NOMO-1 treated with dmso at 0.1 percent for 144 hours (cell line): ENCODE results near the gene GLIS1.

ENCODE experiments used
- DNase-seq: peaks from one replicate; lab custom pipeline; 2025; ENCODE audit not compliant: unreplicated experiment; lab: John Stamatoyannopoulos, UW

GLIS1 gene

DNA sequence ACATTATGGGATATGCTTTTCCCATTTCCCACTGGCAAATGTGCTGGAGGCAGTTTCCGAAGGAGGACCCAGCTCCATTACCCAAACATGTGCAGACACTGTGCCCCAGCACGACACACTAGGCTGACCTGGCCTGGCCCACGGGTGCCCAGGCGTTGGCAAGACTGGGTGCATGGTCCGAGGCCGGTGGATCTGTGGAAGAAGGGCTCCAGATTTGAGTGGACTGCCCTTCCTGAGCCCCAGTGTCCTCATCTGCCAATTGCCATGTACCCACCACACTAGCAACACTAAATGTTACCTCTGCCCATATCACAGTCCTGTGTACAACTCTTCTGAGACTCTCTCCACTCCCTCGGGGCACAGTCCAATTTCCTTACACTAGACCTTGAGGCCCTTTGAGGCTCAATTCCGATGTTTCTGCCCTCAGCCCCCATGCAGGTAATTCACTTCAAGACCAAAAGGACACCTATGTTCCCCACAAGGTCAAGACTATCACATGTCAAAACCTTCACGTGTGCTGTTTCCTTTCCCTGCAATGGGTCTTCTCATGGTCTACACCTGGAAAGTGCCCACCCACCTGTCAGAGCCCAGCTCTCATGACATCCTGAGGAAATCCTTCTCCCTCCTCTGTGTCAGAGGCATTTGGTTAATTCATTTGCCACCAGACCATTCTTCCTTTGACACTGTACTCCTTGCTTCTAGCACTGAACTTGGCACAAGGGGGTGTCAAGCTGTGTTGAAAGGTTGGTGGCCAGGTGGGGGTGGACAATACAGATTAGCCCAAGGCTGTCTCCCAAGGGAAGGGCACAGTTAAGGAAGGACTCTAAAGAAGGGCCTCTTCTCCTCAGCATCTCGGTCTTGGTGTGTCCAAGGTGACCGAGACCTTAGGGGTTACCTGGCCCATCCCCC is 154.8 kb downstream of the GLIS1 start:
- DNase-seq, result no peak

DNA sequence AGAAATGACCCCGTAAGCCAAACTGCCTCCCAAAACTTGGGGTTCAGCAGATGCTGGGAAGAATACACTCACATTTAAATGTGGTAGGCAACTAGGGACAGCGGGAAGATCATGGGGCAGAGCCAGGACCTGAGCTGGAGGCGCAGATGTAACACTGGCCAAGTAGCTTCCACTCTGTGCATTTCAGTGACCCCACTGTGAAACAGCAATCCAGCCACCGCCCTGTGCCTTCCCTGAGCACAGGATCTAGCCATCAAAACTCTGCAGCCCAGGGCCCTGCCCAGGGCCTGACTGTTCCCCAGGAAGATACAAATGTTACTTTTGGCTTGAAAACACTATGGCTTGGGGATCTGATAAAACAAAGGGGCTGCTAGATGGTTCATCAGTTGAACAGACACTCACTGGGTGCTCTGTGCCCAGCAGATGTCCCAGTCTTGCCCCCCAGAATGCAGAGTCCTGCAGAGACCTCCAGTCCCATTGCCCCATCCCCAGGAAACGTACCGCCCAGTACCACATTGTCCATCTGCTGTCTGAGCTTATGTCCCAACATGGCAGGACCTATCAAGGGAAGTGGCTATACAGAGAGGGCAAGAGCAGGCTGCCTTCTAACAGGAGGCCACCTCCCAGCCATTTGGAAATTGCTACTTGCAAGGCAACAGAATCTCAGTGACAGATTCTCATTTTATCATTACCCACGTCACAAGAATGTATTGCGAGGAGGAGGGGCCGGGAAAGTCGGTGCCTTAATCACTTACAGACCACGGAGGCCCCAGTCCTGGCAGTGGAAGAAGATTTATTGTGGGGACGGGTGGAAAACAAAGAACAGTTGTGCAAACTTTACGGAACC is 155.7 kb downstream of the GLIS1 start:
- no peak for DNase-seq

DNA sequence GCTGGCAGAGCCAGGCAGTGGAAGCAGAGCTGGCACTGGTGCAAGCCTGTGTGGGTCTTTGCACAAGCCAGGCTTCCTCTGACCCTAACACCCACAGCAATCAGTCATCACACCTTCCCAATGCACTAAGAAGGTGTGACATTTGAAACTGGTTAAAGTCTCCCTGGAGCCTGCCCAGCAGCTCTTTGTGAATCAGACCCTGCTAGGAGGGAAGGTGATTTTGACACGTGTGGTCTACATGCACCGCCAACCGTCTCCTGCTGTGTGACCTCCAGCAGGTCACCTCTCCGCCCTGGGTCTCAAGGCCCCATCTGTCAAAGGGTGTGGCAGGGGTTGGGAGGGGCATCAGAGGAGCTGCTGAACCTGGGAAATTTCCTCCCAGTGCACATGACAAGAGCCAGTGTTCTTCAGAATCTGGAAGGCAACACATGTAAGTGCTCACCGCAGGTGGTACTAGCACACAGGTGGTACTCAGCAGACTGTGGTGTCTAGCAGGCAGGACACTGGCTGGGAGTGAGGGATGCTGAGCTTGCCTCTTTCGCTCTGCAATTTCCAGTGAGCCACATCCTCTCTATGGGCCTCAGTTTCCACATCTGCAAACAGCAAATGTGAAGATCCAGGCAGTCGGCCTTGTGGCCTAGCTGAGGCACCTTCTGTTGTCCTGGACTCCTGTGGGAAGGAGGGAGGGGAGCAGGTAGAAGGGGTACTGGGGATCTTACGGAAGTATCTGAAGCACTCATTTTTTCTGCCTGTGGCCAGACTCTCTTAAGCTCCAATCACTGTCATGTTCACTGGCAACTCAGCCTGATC is 156.5 kb downstream of the GLIS1 start:
- DNase-seq, result no peak

DNA sequence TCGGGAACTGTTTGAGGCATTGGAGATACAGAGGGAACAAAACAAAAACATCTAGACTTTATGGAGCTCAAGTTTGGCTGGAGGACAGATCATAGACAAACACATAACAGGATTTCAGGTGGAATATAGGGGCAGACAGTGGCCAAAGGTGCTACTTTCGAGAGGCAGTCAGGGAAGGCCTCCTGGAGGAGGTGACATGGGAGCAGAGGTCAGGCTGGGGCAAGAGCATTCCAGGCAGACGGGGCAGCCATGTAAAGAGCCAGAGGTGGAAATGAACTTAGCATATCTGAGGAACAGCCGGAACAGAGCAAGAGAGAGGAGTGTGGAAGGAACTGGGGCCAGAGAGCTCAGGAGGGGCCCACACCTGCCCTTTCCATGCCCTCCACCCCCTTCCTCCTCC is 157.5 kb downstream of the GLIS1 start:
- DNase-seq, result no peak

DNA sequence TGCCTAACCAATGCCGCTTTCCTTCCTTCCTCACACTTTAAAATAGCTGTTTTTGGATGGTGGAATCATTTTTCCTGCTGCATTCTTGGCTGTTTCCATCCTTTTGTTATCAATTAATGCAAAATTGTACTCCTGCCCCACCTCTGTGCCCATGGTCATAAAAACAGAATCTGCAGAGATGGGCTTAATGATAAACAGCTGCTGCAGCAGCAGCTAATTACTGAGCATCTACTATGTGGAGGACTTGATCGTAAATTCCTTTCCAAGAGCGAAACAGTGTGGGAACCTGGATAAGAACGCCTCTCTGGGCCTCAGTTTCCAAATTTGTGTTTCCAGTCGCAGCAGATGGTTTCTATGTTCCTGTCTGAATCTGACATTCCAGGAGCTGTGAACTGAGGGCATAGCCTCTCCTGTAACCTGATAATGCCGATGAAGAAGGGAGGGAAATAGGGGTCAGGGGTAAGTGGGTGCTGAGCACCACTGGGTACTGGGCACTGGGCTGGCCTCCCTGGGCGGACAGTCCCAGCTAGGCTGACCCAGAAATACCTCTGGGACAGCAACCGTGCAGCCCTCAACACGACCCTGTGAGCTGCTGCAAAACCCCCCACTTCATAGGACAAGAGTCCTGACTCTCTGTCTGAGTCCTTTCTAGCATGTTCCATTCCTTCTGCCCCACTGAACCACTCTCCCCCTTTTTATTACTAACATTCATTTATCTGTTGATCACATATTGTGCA is 158.1 kb downstream of the GLIS1 start:
- no peak for DNase-seq

DNA sequence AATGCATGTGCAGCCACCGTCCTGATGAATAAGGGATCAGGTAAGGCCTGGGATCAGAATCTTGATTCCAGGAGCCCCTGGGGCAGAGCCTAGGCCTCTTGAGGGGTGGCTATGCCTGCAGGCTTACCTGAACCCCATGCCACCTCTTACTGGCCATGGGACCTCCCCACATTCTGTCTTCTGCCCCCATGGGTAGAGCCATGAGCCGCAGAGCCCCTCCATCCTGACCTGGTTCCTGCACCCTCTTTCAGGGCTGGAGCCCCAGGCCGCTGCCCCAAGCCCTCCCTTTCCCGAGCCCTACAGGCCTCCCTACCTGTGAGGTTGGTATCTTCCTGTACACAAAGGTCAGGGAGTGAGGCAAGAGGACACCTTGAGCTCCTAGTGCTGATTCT is 159.0 kb downstream of the GLIS1 start:
- DNase-seq, result no peak

DNA sequence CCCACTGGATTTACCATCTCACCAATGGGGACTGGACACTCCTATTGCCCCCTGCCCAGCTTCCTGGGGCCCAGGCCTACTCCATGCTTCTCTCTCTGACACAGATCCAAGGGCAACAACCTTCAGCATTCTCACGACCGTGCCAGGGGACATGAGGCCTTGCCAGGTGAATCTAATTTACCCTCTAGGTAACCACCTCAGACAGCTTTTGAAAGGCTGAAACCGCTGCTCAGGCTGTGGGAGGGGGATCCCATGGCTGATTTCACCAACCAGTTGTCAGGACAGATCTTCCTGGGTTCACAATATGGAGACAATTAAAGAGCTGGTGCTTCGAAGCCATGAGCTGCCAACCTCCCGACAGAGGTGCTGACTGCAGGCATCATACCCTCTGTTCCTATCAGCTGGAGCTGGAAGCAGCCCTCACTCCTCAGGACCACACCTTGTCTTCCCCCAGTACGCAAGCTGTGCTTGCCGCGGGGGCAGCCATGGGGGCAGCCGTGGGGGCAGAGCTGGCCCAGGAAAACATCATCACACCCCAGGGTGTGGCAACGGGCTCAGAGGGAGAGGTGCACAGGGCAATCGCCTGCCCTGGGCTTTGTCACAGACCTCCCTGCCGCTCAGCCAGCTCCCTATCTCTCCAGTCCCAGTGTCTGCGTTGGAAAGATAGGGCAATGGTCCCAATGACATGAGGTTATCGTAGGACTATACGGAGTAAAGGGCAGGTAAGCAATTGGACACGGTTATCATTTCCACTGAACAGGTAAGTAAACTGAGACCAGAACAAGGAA is 159.5 kb downstream of the GLIS1 start:
- DNase-seq, result no peak

DNA sequence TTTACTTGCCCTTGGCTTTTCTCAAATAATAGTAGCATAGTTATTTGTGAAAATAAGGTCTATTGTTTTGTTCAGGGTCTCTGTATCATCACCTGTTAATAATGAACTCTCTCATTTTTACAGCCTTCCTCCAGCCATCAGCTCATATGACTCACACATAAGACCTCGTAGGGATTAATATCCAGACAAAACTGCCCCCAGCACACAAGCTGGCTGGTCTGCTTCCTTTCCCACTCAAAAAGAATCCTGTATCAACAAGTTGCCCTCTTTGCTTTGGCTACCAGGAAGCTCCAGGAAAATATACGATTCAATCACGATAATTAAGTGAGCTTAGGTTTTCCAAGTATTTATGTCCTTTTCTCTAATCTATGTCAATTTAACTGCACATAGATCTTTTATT is 160.6 kb downstream of the GLIS1 start:
- no peak for DNase-seq

DNA sequence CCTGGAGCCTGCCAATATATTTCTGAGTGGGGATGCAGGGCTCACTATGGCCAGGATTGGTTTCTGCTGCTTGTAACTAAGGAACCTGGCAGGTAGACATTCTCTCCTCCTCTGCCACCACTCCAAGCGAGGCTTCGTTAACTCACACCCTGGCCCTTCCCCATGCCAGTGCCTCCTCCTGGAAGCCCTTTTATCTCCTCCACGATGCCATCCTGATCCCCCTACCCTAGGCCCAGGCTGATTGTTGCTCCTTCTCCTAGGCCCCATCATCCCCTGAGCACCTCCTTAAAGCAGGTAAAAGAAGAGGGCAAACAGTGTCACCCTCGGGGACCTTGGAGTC is 161.2 kb downstream of the GLIS1 start:
- DNase-seq, result no peak

DNA sequence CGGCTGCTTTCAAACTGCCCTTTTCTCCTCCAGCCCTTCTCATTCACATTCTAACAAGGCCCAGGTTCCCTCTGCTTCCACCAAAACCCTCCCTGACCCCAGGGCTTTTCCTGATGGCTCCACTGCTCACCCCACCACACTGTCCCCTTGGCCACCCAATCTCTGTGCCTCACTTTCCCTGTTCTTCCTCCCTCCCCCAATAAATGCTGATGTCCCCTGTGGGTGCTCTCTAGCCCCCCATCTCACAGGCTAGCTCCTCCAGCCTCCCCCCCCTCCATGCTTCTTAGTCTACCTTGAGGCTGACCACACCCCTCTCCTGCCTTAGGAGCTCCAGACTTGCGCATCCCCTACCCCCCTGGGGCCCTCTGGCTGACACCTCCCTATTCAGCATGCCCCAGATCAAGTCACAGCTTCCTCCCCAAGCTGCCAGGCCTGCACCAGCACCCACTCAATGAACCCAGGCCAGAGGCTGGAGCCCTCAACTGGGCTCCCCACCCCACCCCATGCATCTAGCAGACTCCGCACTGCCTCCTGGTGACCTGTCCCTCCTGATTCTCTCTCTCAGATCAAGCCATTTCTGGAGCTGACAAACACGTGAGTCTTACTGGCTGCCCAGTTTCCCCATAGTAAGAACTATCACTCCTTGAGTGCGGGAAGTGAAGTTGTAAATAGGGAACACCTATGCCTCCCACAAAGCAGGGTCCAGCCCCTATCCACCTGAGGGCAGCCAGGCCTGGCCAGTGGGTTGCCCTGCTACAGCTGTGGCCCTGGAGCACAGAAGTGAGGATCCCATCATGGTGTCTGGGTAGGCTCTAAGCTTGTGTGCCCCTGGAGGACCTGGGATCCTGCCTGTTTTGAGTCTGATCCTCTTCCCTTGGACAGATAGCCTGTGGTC is 161.9 kb downstream of the GLIS1 start:
- no peak for DNase-seq

DNA sequence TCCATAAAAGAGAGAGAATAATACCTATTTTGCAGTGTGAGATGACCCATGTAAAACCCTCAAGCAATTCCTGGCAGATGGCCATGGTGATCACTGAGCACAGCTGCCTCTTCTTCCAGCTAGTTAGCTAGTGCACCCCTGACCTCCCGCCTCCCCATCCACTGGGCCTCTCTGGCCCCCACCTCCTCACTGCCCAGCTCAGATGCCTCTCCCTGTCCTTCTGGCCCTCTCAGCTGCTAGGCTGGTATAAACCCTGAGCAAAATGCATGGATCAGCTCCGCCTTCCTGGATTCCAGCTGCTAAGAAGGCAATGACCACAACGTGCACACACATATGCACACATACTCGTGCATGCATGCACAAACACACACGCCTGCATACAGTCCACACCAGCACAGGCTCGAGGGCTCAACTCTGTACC is 162.6 kb downstream of the GLIS1 start:
- DNase-seq, result no peak

DNA sequence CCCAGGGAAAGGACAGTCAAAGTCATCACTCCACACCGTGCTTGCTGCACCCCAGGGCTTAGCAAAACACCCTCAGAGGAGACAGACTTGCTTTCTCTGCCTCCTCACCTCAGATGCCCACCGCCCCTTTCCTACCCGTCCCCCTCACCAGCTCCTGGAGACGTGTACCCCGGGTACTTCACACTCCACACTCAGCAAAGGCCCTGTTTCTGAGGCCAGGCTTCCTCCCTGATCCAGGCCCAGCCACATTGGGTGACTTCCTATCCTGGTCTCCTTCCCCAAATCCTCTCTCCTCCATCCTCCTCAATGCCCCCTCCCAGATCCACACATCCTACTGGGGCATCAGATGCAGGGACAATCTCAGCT is 163.0 kb downstream of the GLIS1 start:
- no peak for DNase-seq

DNA sequence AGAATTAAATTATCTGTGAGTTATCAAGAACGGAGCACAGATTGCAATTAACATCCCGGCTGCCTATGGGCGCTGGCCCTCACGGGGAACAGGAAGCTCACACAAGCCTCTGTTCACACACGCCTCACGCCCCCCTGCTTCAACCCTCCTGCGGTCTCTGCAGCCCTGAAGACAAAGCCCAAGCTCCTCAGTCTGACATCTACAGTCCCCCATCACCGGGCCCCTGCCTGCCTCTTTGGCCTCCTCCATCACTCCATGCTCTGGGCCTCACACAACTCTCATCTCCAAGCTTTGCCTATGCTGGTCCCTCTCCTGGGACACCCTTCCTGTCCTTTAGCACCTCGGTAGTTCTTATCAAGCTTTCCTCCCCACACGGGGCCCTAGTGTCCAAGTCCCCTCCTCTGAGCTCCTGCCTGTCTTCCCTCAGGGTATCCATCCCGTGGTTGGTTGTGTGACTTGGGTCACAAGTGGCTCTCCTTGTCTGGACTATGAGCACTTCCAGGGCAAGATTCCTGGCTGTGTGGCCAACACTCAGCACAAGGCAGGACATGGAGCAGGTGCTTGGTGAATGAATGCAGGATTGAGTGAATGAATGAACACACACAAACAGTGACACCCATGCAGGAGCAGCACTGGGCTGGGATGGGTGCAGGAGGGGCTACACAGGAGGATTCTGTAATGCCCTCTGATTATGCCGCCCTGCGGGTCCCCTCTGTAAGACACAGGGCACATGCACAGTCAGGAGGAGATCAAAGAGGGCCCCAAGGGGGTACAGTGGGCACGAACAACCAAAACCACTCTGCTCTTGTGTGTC is 163.6 kb downstream of the GLIS1 start:
- DNase-seq, result no peak

DNA sequence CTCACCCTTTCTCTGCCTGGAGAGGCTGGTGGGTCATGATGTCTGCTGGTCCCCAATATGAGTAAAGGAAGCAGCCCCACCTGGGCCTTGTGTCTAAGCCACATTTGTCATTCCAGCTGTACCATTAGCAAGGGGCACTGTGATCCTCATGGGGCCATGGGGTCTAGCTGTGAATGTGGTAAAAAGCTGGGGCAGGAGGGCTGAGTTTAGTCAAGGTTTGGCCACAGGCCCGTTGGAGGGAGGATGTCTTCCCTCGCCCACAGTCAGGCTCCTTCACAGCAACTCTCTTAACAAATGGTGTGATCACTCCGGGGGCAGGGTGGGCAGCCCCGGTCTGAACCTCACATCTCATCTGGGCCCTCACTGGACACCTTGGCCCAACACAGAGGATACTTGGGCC is 164.3 kb downstream of the GLIS1 start:
- DNase-seq, result no peak

DNA sequence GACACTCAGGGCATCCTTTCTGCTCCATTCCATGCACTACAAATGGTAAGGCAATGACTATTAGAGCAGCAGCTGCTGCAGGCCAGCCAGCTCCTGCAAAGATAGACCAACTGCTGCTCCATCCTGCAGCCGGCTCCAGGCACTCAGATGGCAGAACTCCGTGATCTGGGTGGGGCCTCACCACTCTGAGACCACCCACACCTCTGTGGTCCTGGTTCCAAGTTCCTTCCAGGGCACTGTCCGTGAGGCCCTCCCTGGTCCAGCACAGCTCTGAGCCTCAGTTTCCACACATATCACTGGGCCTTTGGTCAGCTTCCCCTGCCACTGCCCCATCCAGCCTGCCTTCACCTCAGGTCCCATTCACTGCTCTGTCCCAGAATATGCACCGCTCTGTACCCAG is 165.0 kb downstream of the GLIS1 start:
- no peak for DNase-seq

DNA sequence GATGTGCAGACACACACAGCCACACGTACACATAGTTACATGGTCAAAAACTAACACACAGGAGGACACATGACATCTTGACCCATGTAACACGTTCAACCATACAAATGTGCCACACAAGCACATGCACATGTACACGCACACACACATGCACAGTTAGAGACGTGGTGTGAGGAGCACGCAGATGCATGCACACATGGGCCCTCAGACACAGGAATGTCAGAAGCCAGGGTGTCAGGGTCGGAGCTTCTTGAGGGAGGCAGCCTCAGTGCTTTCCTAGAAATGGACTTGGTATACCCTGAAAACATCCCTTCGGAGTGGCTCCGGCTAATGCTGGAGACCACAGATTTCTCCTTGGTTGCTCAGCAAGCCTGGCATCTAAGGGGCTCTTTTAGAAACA is 165.4 kb downstream of the GLIS1 start:
- no peak for DNase-seq

DNA sequence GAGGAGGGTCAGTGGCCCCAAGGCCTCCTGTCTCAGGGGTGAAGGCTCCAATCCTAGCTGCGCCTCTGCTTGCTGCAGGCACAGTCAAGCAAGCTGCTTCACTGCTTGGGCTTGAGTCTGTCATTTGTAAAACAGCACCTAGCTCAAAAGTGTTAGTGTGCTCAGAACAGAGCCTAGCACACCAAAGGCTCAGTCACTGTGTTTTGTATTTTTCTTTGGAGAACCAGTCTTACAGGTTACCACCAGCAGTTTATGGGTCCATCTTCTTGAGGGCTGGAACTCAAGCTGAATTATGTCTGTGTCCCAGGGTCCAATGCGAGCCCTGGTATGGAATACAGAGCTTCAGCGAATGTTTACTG is 166.2 kb downstream of the GLIS1 start:
- no peak for DNase-seq

DNA sequence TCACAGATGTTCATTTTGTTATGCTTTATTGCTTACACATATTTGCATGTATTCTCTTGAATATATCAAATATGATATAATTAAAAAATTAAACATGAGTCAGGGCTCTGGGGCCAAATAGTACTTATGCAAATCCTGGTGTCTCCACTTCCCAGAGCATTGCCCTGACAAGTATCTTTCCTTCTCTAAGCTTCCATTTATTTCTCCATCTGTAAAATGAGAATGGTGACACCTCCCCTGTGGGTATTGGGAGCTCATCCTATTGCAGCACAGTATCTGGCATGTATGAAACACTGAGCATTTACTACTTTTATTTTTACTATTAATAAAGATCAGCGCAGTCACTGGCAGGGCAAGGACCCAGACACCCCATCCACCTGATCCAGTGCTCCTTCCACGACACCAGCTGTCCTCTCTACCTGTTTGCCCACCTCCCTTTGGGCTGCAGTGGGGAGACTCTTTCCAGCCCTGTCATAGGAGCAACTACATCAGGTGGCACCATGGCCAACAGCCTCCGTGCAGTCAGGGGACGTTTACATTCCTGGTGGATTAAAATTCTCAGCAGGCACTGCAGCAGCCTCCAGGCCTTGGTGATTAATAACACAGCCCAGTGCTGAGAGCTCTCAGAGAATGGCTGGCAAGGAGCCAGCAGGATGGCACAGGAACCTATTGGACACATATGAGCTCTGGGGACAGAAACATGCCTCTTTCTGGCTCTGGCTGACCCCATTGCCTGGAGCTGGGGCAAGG is 166.7 kb downstream of the GLIS1 start:
- no peak for DNase-seq
